HepG2 (cell line): Measurements from ENCODE around the gene DLG5. TPM values are rescaled to one million over a fixed set of nuclear protein-coding genes. Genes with fewer than 3 reads are reported as not detected.

Experiments used
- ATF5 ChIP-seq: sonication (generic); formaldehyde crosslinking; IDR thresholded peaks from 2 replicates; pipeline ENCODE4 v1.4.0; 2020; ENCODE audit warnings: mild to moderate bottlenecking, low read depth, missing genetic modification reagents
- CCDC6 ChIP-seq: sonication (generic); formaldehyde crosslinking; IDR thresholded peaks from 2 replicates; pipeline ENCODE4 v1.8.1; 2022; ENCODE audit warnings: mild to moderate bottlenecking, missing genetic modification reagents, moderate library complexity
- CEBPB ChIP-seq: IDR thresholded peaks from 2 replicates; pipeline ENCODE4 v1.6.1; 2011; ENCODE audit warnings: low read depth, low read length, improper control_type of control experiment, borderline replicate concordance
- FOSL2 ChIP-seq: sonication (generic); formaldehyde crosslinking; IDR thresholded peaks from 2 replicates; pipeline ENCODE4 v1.4.0; 2020; ENCODE audit warnings: missing genetic modification reagents
- GTF2F1 ChIP-seq: fragments of 150-350 bp; IDR thresholded peaks from 2 replicates; pipeline ENCODE4 v1.6.1; 2014; ENCODE audit warnings: low read length
- ISL2 ChIP-seq: sonication (generic); formaldehyde crosslinking; IDR thresholded peaks from 2 replicates; pipeline ENCODE4 v1.5.0; 2020; ENCODE audit warnings: missing genetic modification reagents
- MED8 ChIP-seq: sonication (generic); formaldehyde crosslinking; IDR thresholded peaks from 2 replicates; pipeline ENCODE4 v1.8.1; 2023; ENCODE audit warnings: mild to moderate bottlenecking, missing genetic modification reagents; ENCODE audit not compliant: insufficient replicate concordance
- NR2F6 ChIP-seq, 2 experiments: IDR thresholded peaks; 2 replicates each; pipeline ENCODE4 v1.6.1; 2016; ENCODE audit warnings: antibody characterized with exemption in 1 of 2, mild to moderate bottlenecking in 1 of 2
- PRMT3 ChIP-seq: sonication (generic); formaldehyde crosslinking; IDR thresholded peaks from 2 replicates; pipeline ENCODE4 v1.8.1; 2022; ENCODE audit warnings: low read depth, mild to moderate bottlenecking, moderate library complexity, missing genetic modification reagents, borderline replicate concordance
- RBM22 ChIP-seq: fragments of 200-400 bp; formaldehyde crosslinking; optimal IDR thresholded peaks from 2 replicates; pipeline ENCODE3; 2017; ENCODE audit warnings: mild to moderate bottlenecking, low read length, moderate library complexity
- RFX1 ChIP-seq: fragments of 450-650 bp; IDR thresholded peaks from 2 replicates; pipeline ENCODE4 v1.6.1; 2017
- TCF7 ChIP-seq: sonication (generic); IDR thresholded peaks from 2 replicates; pipeline ENCODE4 v1.6.1; 2016; ENCODE audit warnings: antibody characterized with exemption, low read depth
- ZBTB7A ChIP-seq: sonication (generic); formaldehyde crosslinking; IDR thresholded peaks from 2 replicates; pipeline ENCODE4 v1.8.0; 2022; ENCODE audit warnings: mild to moderate bottlenecking, missing genetic modification reagents
- ZFP36L1 ChIP-seq: sonication (generic); formaldehyde crosslinking; IDR thresholded peaks from 2 replicates; pipeline ENCODE4 v1.8.0; 2022; ENCODE audit warnings: mild to moderate bottlenecking, missing genetic modification reagents, moderate library complexity
- ZNF12 ChIP-seq: sonication (generic); formaldehyde crosslinking; IDR thresholded peaks from 2 replicates; pipeline ENCODE4 v1.5.0; 2020; ENCODE audit warnings: missing genetic modification reagents
- ZNF138 ChIP-seq: sonication (generic); formaldehyde crosslinking; IDR thresholded peaks from 2 replicates; pipeline ENCODE4 v1.5.0; 2020; ENCODE audit warnings: mild to moderate bottlenecking, low read depth, missing genetic modification reagents
- ZNF160 ChIP-seq: sonication (generic); formaldehyde crosslinking; IDR thresholded peaks from 2 replicates; pipeline ENCODE4 v1.8.0; 2022; ENCODE audit warnings: mild to moderate bottlenecking, inconsistent platforms, missing genetic modification reagents
- ZNF205 ChIP-seq: IDR thresholded peaks from 2 replicates; pipeline ENCODE4 v1.6.1; 2018; ENCODE audit warnings: missing biosample characterization, missing genetic modification reagents
- ZNF646 ChIP-seq: sonication (generic); formaldehyde crosslinking; IDR thresholded peaks from 2 replicates; pipeline ENCODE4 v1.9.0; 2021; ENCODE audit warnings: mild to moderate bottlenecking, missing genetic modification reagents
- ZNF687 ChIP-seq: sonication (generic); formaldehyde crosslinking; IDR thresholded peaks from 2 replicates; pipeline ENCODE4 v1.5.1; 2020; ENCODE audit warnings: mild to moderate bottlenecking, missing genetic modification reagents, moderate library complexity
- ZNF850 ChIP-seq: sonication (generic); formaldehyde crosslinking; conservative IDR thresholded peaks from 2 replicates; pipeline ENCODE4 v1.9.0; 2021; ENCODE audit warnings: mild to moderate bottlenecking, missing genetic modification reagents
- ZSCAN20 ChIP-seq: sonication (generic); formaldehyde crosslinking; IDR thresholded peaks from 2 replicates; pipeline ENCODE4 v1.4.0; 2020; ENCODE audit warnings: missing genetic modification reagents, mild to moderate bottlenecking, borderline replicate concordance
- polyA plus RNA-seq, 8 experiments: library from polyadenylated mRNA; depleted of rRNA in 3 of 8; stranded (reverse) in 7 of 8; unstranded in 1 of 8; fragments of >200 nt; fragmentation: Illumina TruSeq in 4 of 8; extraction: Trizol in 4 of 8; gene quantifications; 2 replicates each; pipeline versions ENCODE4 v1.2.1 to v1.2.3, GENCODE V29; 2011 to 2016; ENCODE audit warnings: low read depth in 4 of 8, missing spikeins in 1 of 8, mixed read lengths in 1 of 8; ENCODE audit not compliant: insufficient read depth in 1 of 8
- total RNA-seq, 5 experiments: library from RNA; depleted of rRNA; stranded (reverse); fragments of >200 nt; fragmentation: Illumina TruSeq; extraction: Trizol; gene quantifications; 2 replicates each; pipeline ENCODE4 v1.2.3, GENCODE V29; 2016; ENCODE audit warnings: low read depth in 1 of 5

Gene DLG5
- total and polyA plus RNA-seq, 2 of the 13 experiments (the other 11 are each of a cell fraction or from before 2014, with no cell fraction given), result 15.5 to 18.2 TPM

- TF ChIP-seq ZNF646 (CRISPR knock-in tag) (no peak), ZBTB7A (CRISPR knock-in tag) (no peak), ATF5 (CRISPR knock-in tag) (no peak), FOSL2 (CRISPR knock-in tag) (peak; percentile 69), ZNF850 (CRISPR knock-in tag) (no peak), ISL2 (CRISPR knock-in tag) (no peak), CEBPB (no peak), CCDC6 (CRISPR knock-in tag) (no peak), RBM22 (no peak), TCF7 (peak; percentile 29; the same call in 1 of the 2 replicates), ZNF138 (CRISPR knock-in tag) (no peak), RFX1 (no peak), ZNF12 (CRISPR knock-in tag) (no peak), NR2F6 (IDR thresholded peaks at IDR 0.05) (0 out of 2 replicates have a peak, but pooled peaks have one; percentile 29), NR2F6 (CRISPR knock-in tag; IDR thresholded peaks at IDR 0.05) (no peak), PRMT3 (CRISPR knock-in tag) (no peak), ZNF160 (no peak), ZNF205 (no peak), ZFP36L1 (no peak), ZSCAN20 (no peak), GTF2F1 (no peak), ZNF687 (CRISPR knock-in tag) (no peak), MED8 (no peak)
Measured at GRCh38 chr10:77881636-77882035, 44.9 kb downstream of the DLG5 start (continued).
